ENCODE data around the gene TPST2. TPM values are rescaled to one million over a fixed set of nuclear protein-coding genes. Genes with fewer than 3 reads are reported as not detected.

Gene TPST2
- total and polyA plus RNA-seq, 2 of the 4 experiments (the other 2 are of a cell fraction), result 42.5 to 63.6 TPM

GRCh38 chr22:26480611-26480932 lies 109.4 kb downstream of the TPST2 start:
- Histone ChIP-seq H3K4me3 (ENCODE audit: insufficient read depth, low read depth, low read length) (no peak overlapping the region), H2AK9ac (replicated peaks; ENCODE audit: low read depth, low read length, poor library complexity) (no peak overlapping the region), H2AK5ac (ENCODE audit: low read depth, low read length) (no peak overlapping the region), H2AFZ (replicated peaks; ENCODE audit: low read length, poor library complexity) (no peak overlapping the region), H3K23ac (ENCODE audit: low read depth, low read length) (no peak overlapping the region), H3K9me1 (ENCODE audit: insufficient read depth, low read length) (peaks cover 3% of the 10 kb centered on the region; the same call in 1 of the 2 replicates), H4K20me1 (ENCODE audit: insufficient read depth, low read length) (no peaks in the 10 kb centered on the region), H3K27ac (ENCODE audit: insufficient read depth, low read length) (no peak overlapping the region), H3K4me2 (ENCODE audit: low read depth, low read length) (no peak overlapping the region), H3K36me3 (ENCODE audit: control insufficient read depth, insufficient read depth, low read length) (peaks cover 12% of the 10 kb centered on the region), H3K9me3 (ENCODE audit: control insufficient read depth, insufficient read depth, low read length) (no peaks in the 10 kb centered on the region), H4K5ac (ENCODE audit: low read depth, low read length) (no peak overlapping the region), H3K18ac (ENCODE audit: low read depth, low read length) (no peak overlapping the region), H3K4ac (ENCODE audit: low read depth, low read length) (no peak overlapping the region), H3K4me1 (ENCODE audit: control insufficient read depth, insufficient read depth, low read length) (peaks cover 14% of the 10 kb centered on the region), H3K27me3 (ENCODE audit: control insufficient read depth, insufficient read depth, low read length) (no peaks in the 10 kb centered on the region), H2BK5ac (ENCODE audit: low read depth, low read length, poor library complexity, severe bottlenecking) (no peak overlapping the region), H4K8ac (ENCODE audit: low read depth in 2 of 2, low read length in 2 of 2) (no peak overlapping the region), H4K91ac (ENCODE audit: insufficient read depth, low read depth, low read length) (no peak overlapping the region), H3K14ac (replicated peaks; ENCODE audit: low read depth, low read length) (no peak overlapping the region), H3K9ac (ENCODE audit: low read depth, low read length) (no peak overlapping the region), H2BK20ac (ENCODE audit: low read depth, low read length) (no peak overlapping the region), H3K79me1 (ENCODE audit: low read depth in 1 of 2, low read length in 2 of 2) (peaks cover 33 to 67% of the 10 kb centered on the region in 2 experiments), H2BK15ac (ENCODE audit: low read depth, low read length) (no peak overlapping the region), H3K56ac (ENCODE audit: extremely low read depth, insufficient read depth, low read length) (no peak overlapping the region), H2BK120ac (ENCODE audit: low read depth, low read length) (no peak overlapping the region)
- dilution Hi-C loops (cut with HindIII; ENCODE audit: low sequenced_read_pairs, unreplicated experiment) (no loop called here), intact Hi-C loops (cut with micrococcal nuclease) (no loop called here), in situ Hi-C loops (cut with MboI; ENCODE audit: low sequenced_read_pairs) (no loop called here)
- CTCF ChIA-PET, result no interaction called here
- POLR2A ChIA-PET (ENCODE audit: unreplicated experiment), result no interaction called here
- no peak for DNase-seq
- no peak for ATAC-seq (ENCODE audit: low read depth)
- no CpG with 5 or more reads among the region's 2 CpGs for WGBS, 2 experiments (ENCODE audit: extremely low coverage in 2 of 2, insufficient read length in 1 of 2)
- no peak for TF ChIP-seq POLR2A (IDR thresholded peaks at IDR 0.05; ENCODE audit: low read depth, low read length)
- no peak for TF ChIP-seq MAFK (IDR thresholded peaks at IDR 0.05; ENCODE audit: low read depth, low read length)
- TF ChIP-seq MXI1 (IDR thresholded peaks at IDR 0.05; ENCODE audit: borderline replicate concordance, low read depth, low read length), result no peak
- TF ChIP-seq MAZ (IDR thresholded peaks at IDR 0.05; ENCODE audit: borderline replicate concordance, low read depth, low read length), result no peak
- no peak for TF ChIP-seq SMC3 (IDR thresholded peaks at IDR 0.05; ENCODE audit: low read depth, low read length)
- BruUV-seq (replicated peaks), result no TSS peak
